Activated T-helper 2 cell treated with anti-CD3 and anti-CD28 coated beads, Interferon-gamma antibody, Interleukin-2, Interleukin-4, amounts not matched to agents 10 μg/mL and 5 μg/mL and 100 μg/mL, durations not matched to agents 14 hours and 24 hours and 36 hours (primary cell): Measurements from ENCODE around the gene CEP350. TPM values are rescaled to one million over a fixed set of nuclear protein-coding genes. Genes with fewer than 3 reads are reported as not detected.

Experiments used
- DNase-seq: peaks from one replicate; pipeline ENCODE4 v3.0.0; 2021; ENCODE audit warnings: low spot score
- H3K27ac Mint-ChIP-seq: one replicate; pipeline ENCODE4 v1.8.0; 2021; ENCODE audit warnings: mixed read lengths
- H3K27me3 Mint-ChIP-seq: one replicate; pipeline ENCODE4 v1.8.0; 2021; ENCODE audit warnings: low read depth, mixed read lengths
- H3K36me3 Mint-ChIP-seq: one replicate; pipeline ENCODE4 v1.8.0; 2021; ENCODE audit warnings: low read depth, mixed read lengths
- H3K4me1 Mint-ChIP-seq: one replicate; pipeline ENCODE4 v1.8.0; 2021; ENCODE audit warnings: low read depth, mixed read lengths
- H3K4me3 Mint-ChIP-seq: one replicate; pipeline ENCODE4 v1.8.0; 2021; ENCODE audit warnings: low read depth, mild to moderate bottlenecking, moderate library complexity, mixed read lengths
- H3K9me3 Mint-ChIP-seq: one replicate; pipeline ENCODE4 v1.8.0; 2021; ENCODE audit warnings: mixed read lengths
- intact Hi-C: fragments of 100-400 bp; cut with micrococcal nuclease; formaldehyde crosslinking; loops from one replicate; pipeline ENCODE4 v1.15.1; 2023
- total RNA-seq: library from RNA; stranded (reverse); gene quantifications from 2 replicates; pipeline ENCODE4 v1.2.3, GENCODE V29; 2022

Gene CEP350
- total RNA-seq, 1 donor from 2014 or later = 43.7 TPM

GRCh38 chr1:180097326-180097605 lies 142.7 kb downstream of the CEP350 start:
- peaks cover 60% of the 10 kb centered on the region for H3K36me3 Mint-ChIP-seq
- H3K4me1 Mint-ChIP-seq = peaks cover 17% of the 10 kb centered on the region
- no peaks in the 10 kb centered on the region for H3K9me3 Mint-ChIP-seq
- DNase-seq = no peak
- H3K27ac Mint-ChIP-seq = no peak overlapping the region
- intact Hi-C loops = no loop called here
- H3K27me3 Mint-ChIP-seq = no peaks in the 10 kb centered on the region
- no peak overlapping the region for H3K4me3 Mint-ChIP-seq

GRCh38 chr1:180101411-180101810 lies 146.8 kb downstream of the CEP350 start:
- Mint-ChIP-seq H3K4me3 (no peak overlapping the region), H3K36me3 (peaks cover 38% of the 10 kb centered on the region), H3K27me3 (no peaks in the 10 kb centered on the region), H3K27ac (no peak overlapping the region), H3K4me1 (peaks cover 11% of the 10 kb centered on the region), H3K9me3 (no peaks in the 10 kb centered on the region)
- DNase-seq = no peak
- intact Hi-C loops = no loop called here

- Mint-ChIP-seq H3K27me3 (no peaks in the 10 kb centered on the region), H3K36me3 (peaks cover 40% of the 10 kb centered on the region), H3K4me3 (no peak overlapping the region), H3K9me3 (no peaks in the 10 kb centered on the region), H3K4me1 (peaks cover 11% of the 10 kb centered on the region), H3K27ac (no peak overlapping the region)
- no peak for DNase-seq
- intact Hi-C loops = no loop called here
Measured at GRCh38 chr1:180103819-180104218, 149.2 kb downstream of the CEP350 start.

- H3K27ac Mint-ChIP-seq = no peak overlapping the region
- H3K36me3 Mint-ChIP-seq = peaks cover 29% of the 10 kb centered on the region
- no peak for DNase-seq
- intact Hi-C loops = no loop called here
- no peaks in the 10 kb centered on the region for H3K27me3 Mint-ChIP-seq
- H3K9me3 Mint-ChIP-seq = no peaks in the 10 kb centered on the region
- H3K4me3 Mint-ChIP-seq = no peak overlapping the region
- H3K4me1 Mint-ChIP-seq = no peaks in the 10 kb centered on the region
Measured at GRCh38 chr1:180112091-180112490, 157.5 kb downstream of the CEP350 start.

- H3K27ac Mint-ChIP-seq = no peak overlapping the region
- intact Hi-C loops = no loop called here
- no peak overlapping the region for H3K4me3 Mint-ChIP-seq
- H3K4me1 Mint-ChIP-seq = no peaks in the 10 kb centered on the region
- no peaks in the 10 kb centered on the region for H3K27me3 Mint-ChIP-seq
- no peaks in the 10 kb centered on the region for H3K9me3 Mint-ChIP-seq
- DNase-seq = no peak
- H3K36me3 Mint-ChIP-seq = peaks cover 23% of the 10 kb centered on the region
Measured at GRCh38 chr1:180112984-180113647, 158.5 kb downstream of the CEP350 start.

GRCh38 chr1:180114396-180114945 lies 159.9 kb downstream of the CEP350 start:
- H3K36me3 Mint-ChIP-seq = peaks cover 23% of the 10 kb centered on the region
- intact Hi-C loops = no loop called here
- no peaks in the 10 kb centered on the region for H3K27me3 Mint-ChIP-seq
- no peaks in the 10 kb centered on the region for H3K9me3 Mint-ChIP-seq
- no peaks in the 10 kb centered on the region for H3K4me1 Mint-ChIP-seq
- DNase-seq = no peak
- H3K4me3 Mint-ChIP-seq = no peak overlapping the region
- H3K27ac Mint-ChIP-seq = no peak overlapping the region

GRCh38 chr1:180116964-180117763 lies 162.6 kb downstream of the CEP350 start:
- H3K27me3 Mint-ChIP-seq = no peaks in the 10 kb centered on the region
- no peaks in the 10 kb centered on the region for H3K4me1 Mint-ChIP-seq
- no peak overlapping the region for H3K4me3 Mint-ChIP-seq
- peaks cover 10% of the 10 kb centered on the region for H3K36me3 Mint-ChIP-seq
- intact Hi-C loops = loop anchor here (5.0 kb wide), 1 partner anchor 50 kb away; no protein-coding TSS in a partner anchor
- no peak overlapping the region for H3K27ac Mint-ChIP-seq
- H3K9me3 Mint-ChIP-seq = no peaks in the 10 kb centered on the region
- DNase-seq = no peak

GRCh38 chr1:180117764-180118116 lies 163.1 kb downstream of the CEP350 start:
- DNase-seq = no peak
- intact Hi-C loops = loop anchor here (5.0 kb wide), 1 partner anchor 50 kb away; no protein-coding TSS in a partner anchor
- Mint-ChIP-seq H3K4me1 (no peaks in the 10 kb centered on the region), H3K27ac (no peak overlapping the region), H3K4me3 (no peak overlapping the region), H3K36me3 (peaks cover 4% of the 10 kb centered on the region), H3K9me3 (no peaks in the 10 kb centered on the region), H3K27me3 (no peaks in the 10 kb centered on the region)

- H3K4me3 Mint-ChIP-seq = no peak overlapping the region
- H3K4me1 Mint-ChIP-seq = no peaks in the 10 kb centered on the region
- DNase-seq = no peak
- no peaks in the 10 kb centered on the region for H3K27me3 Mint-ChIP-seq
- H3K27ac Mint-ChIP-seq = no peak overlapping the region
- no peaks in the 10 kb centered on the region for H3K9me3 Mint-ChIP-seq
- intact Hi-C loops = loop anchor here (5.0 kb wide), 1 partner anchor 47 kb away; no protein-coding TSS in a partner anchor
- H3K36me3 Mint-ChIP-seq = no peaks in the 10 kb centered on the region
Measured at GRCh38 chr1:180119837-180120236, 165.2 kb downstream of the CEP350 start.

GRCh38 chr1:180123463-180123936 lies 168.9 kb downstream of the CEP350 start:
- DNase-seq = no peak
- intact Hi-C loops = no loop called here
- Mint-ChIP-seq H3K9me3 (no peaks in the 10 kb centered on the region), H3K4me1 (no peaks in the 10 kb centered on the region), H3K27me3 (no peaks in the 10 kb centered on the region), H3K4me3 (no peak overlapping the region), H3K27ac (no peak overlapping the region), H3K36me3 (no peaks in the 10 kb centered on the region)

GRCh38 chr1:180130651-180131050 lies 176.0 kb downstream of the CEP350 start:
- Mint-ChIP-seq H3K4me1 (peaks cover 12% of the 10 kb centered on the region), H3K9me3 (no peaks in the 10 kb centered on the region), H3K27me3 (peaks cover 6% of the 10 kb centered on the region), H3K4me3 (no peak overlapping the region), H3K36me3 (no peaks in the 10 kb centered on the region), H3K27ac (no peak overlapping the region)
- intact Hi-C loops = loop anchor here (1.0 kb wide), 1 partner anchor 24 kb away; the partner anchor contains the start of gene QSOX1
- DNase-seq = no peak

GRCh38 chr1:180131510-180131909 lies 176.9 kb downstream of the CEP350 start:
- peak overlapping the region; percentile 45 for H3K27ac Mint-ChIP-seq
- H3K27me3 Mint-ChIP-seq = peaks cover 12% of the 10 kb centered on the region
- DNase-seq = no peak

GRCh38 chr1:180133193-180133592 lies 178.6 kb downstream of the CEP350 start:
- intact Hi-C loops = no loop called here
- Mint-ChIP-seq H3K36me3 (no peaks in the 10 kb centered on the region), H3K4me1 (peaks cover 12% of the 10 kb centered on the region), H3K27me3 (peaks cover 21% of the 10 kb centered on the region), H3K9me3 (no peaks in the 10 kb centered on the region), H3K4me3 (no peak overlapping the region), H3K27ac (no peak overlapping the region)
- DNase-seq = no peak

More at GRCh38 chr1:180131510-180131909, 176.9 kb downstream of the CEP350 start:
- Mint-ChIP-seq H3K36me3 (no peaks in the 10 kb centered on the region), H3K4me1 (peaks cover 12% of the 10 kb centered on the region), H3K9me3 (no peaks in the 10 kb centered on the region), H3K4me3 (no peak overlapping the region)
- intact Hi-C loops = loop anchor here (1.0 kb wide), 1 partner anchor 23 kb away; the partner anchor contains the start of gene QSOX1
